B cell (primary cell): Measurements from ENCODE around the gene TYW1B. TPM values are rescaled to one million over a fixed set of nuclear protein-coding genes. Genes with fewer than 3 reads are reported as not detected.

Source experiments
- ATAC-seq: fragments of 200-7000 bp; cut with Tn5 transposase; one replicate; pipeline ENCODE4 v1.10.0; 2021; ENCODE audit warnings: low read depth, mild to moderate bottlenecking, moderate number of reproducible peaks, moderate library complexity
- CTCF ChIA-PET: fragments of 350-600 bp; sonication (Branson Sonifier 250); formaldehyde crosslinking; loops from one replicate; lab custom pipeline; 2021; ENCODE audit warnings: antibody characterized with exemption, inconsistent platforms; lab: Charles Lee
- POLR2A ChIA-PET: fragments of 350-600 bp; sonication (Branson Sonifier 250); formaldehyde crosslinking; loops from one replicate; lab custom pipeline; 2021; ENCODE audit warnings: antibody characterized with exemption; lab: Charles Lee
- DNase-seq: peaks from one replicate; pipeline ENCODE4 v3.0.0; 2013
- H2AFZ ChIP-seq: 2 replicates; pipeline ENCODE4 v1.6.1; 2012; ENCODE audit warnings: mild to moderate bottlenecking, low read depth, low read length; ENCODE audit not compliant: insufficient read depth, poor library complexity, severe bottlenecking
- H3K27ac ChIP-seq, 2 donors: 1 replicate in 1 of 2; 2 replicates in 1 of 2; pipeline ENCODE4 v1.5.1; 2012 to 2013; ENCODE audit warnings: low read length in 2 of 2, mild to moderate bottlenecking in 2 of 2, moderate library complexity in 1 of 2
- H3K27me3 ChIP-seq, 4 experiments: fragments of 200-600 bp in 1 of 4; sonication (generic) in 1 of 4; replicated peaks in 1 of 4; 1 replicate in 2 of 4; 2 replicates in 2 of 4; pipeline versions ENCODE4 v1.6.1 to v1.7.0; 2013 to 2016; ENCODE audit warnings: low read length in 3 of 4, mild to moderate bottlenecking in 2 of 4, mixed read lengths in 1 of 4, moderate library complexity in 1 of 4; ENCODE audit not compliant: insufficient read depth in 4 of 4, control insufficient read depth in 3 of 4; ENCODE audit errors: control extremely low read depth in 1 of 4
- H3K36me3 ChIP-seq, 2 experiments: replicated peaks in 1 of 2; 1 replicate in 1 of 2; 2 replicates in 1 of 2; pipeline versions ENCODE4 v1.6.1 to v1.7.1; 2013; ENCODE audit warnings: low read length in 1 of 2; ENCODE audit not compliant: insufficient read depth in 2 of 2, control insufficient read depth in 1 of 2; ENCODE audit errors: control extremely low read depth in 1 of 2, extremely low read depth in 1 of 2
- H3K4me1 ChIP-seq, 2 donors: fragments of 200-600 bp in 1 of 2; sonication (generic) in 1 of 2; 1 replicate in 1 of 2; 2 replicates in 1 of 2; pipeline versions ENCODE4 v1.5.1 to v1.6.1; 2013 to 2017; ENCODE audit warnings: low read length in 2 of 2; ENCODE audit not compliant: control insufficient read depth in 2 of 2, insufficient read depth in 2 of 2
- H3K4me2 ChIP-seq: replicated peaks from 2 replicates; pipeline ENCODE3; 2012; ENCODE audit warnings: mild to moderate bottlenecking, low read depth, low read length; ENCODE audit not compliant: poor library complexity, severe bottlenecking
- H3K4me3 ChIP-seq, 5 experiments: fragments of 200-600 bp in 1 of 5; sonication (generic) in 1 of 5; 1 replicate in 3 of 5; 2 replicates in 2 of 5; pipeline versions ENCODE4 v1.5.1 to v1.7.0; 2011 to 2016; ENCODE audit warnings: low read length in 4 of 5, mild to moderate bottlenecking in 4 of 5, low read depth in 2 of 5, control low read depth in 1 of 5, moderate library complexity in 1 of 5; ENCODE audit not compliant: insufficient read depth in 1 of 5; ENCODE audit errors: control extremely low read depth in 1 of 5, extremely low read depth in 1 of 5
- H3K79me2 ChIP-seq: fragments of 200-600 bp; sonication (generic); one replicate; pipeline ENCODE4 v1.6.0; 2016; ENCODE audit warnings: low read length; ENCODE audit not compliant: control insufficient read depth, insufficient read depth
- H3K9ac ChIP-seq: fragments of 200-600 bp; sonication (generic); 2 replicates; pipeline ENCODE4 v1.6.1; 2017; ENCODE audit warnings: mild to moderate bottlenecking, low read length, moderate library complexity
- H3K9me3 ChIP-seq, 3 donors: one replicate each; pipeline versions ENCODE4 v1.6.1 to v1.7.1; 2013; ENCODE audit warnings: low read length in 2 of 3; ENCODE audit not compliant: control insufficient read depth in 2 of 3, insufficient read depth in 1 of 3; ENCODE audit errors: control extremely low read depth in 1 of 3
- H4K20me1 ChIP-seq: 2 replicates; pipeline ENCODE4 v1.6.0; 2012; ENCODE audit warnings: mild to moderate bottlenecking, low read length; ENCODE audit not compliant: insufficient read depth, control insufficient read depth, poor library complexity, severe bottlenecking
- H3K27ac Mint-ChIP-seq: one replicate; pipeline ENCODE4 v1.8.0; 2021; ENCODE audit warnings: mixed read lengths
- H3K27me3 Mint-ChIP-seq: one replicate; pipeline ENCODE4 v1.8.0; 2021; ENCODE audit warnings: mixed read lengths
- H3K4me1 Mint-ChIP-seq: one replicate; pipeline ENCODE4 v1.8.0; 2021; ENCODE audit warnings: mixed read lengths
- H3K4me3 Mint-ChIP-seq: one replicate; pipeline ENCODE4 v1.8.0; 2021; ENCODE audit warnings: mixed read lengths
- H3K9me3 Mint-ChIP-seq: one replicate; pipeline ENCODE4 v1.8.0; 2022; ENCODE audit warnings: mixed read lengths; ENCODE audit not compliant: insufficient read depth
- CTCF ChIP-seq: fragments of 200-600 bp; IDR thresholded peaks from one replicate; pipeline ENCODE4 v1.8.0; 2022; ENCODE audit warnings: antibody characterized with exemption, mild to moderate bottlenecking
- EZH2 ChIP-seq: IDR thresholded peaks from 2 replicates; pipeline ENCODE4 v1.6.1; 2012; ENCODE audit warnings: borderline replicate concordance, low read depth, mild to moderate bottlenecking, moderate library complexity, low read length; ENCODE audit not compliant: insufficient read depth, poor library complexity, severe bottlenecking
- WGBS: methylation state at CpG from one replicate; pipeline ENCODE4 v1.1.5; 2013; ENCODE audit warnings: missing lambda C conversion rate; ENCODE audit not compliant: insufficient coverage; 5-methylcytosine and 5-hydroxymethylcytosine counted together
- intact Hi-C: fragments of 100-400 bp; cut with micrococcal nuclease; formaldehyde crosslinking; loops from one replicate; pipeline ENCODE4 v1.10.0; 2022
- polyA plus RNA-seq: library from polyadenylated mRNA; depleted of rRNA; stranded (reverse); fragments of >200 nt; gene quantifications from 2 replicates; pipeline ENCODE4 v1.2.3, GENCODE V29; 2012
- total RNA-seq, 2 donors: library from RNA; stranded (reverse); fragments of 120-200 nt in 1 of 2; gene quantifications; 1 replicate in 1 of 2; 2 replicates in 1 of 2; pipeline versions ENCODE4 v1.2.3 to v1.2.4, GENCODE V29; 2013 to 2022

Gene TYW1B
- total and polyA plus RNA-seq, 2 donors (not counting 1 experiment from before 2014, with no cell fraction given) = 4.4 to 9.4 TPM

GRCh38 chr7:72540923-72541322, 287.1 kb downstream of the TYW1B start:
- DNase-seq = no peak
- H3K4me1 ChIP-seq = no peaks in the 10 kb centered on the region
- no peaks in the 10 kb centered on the region for H3K9me3 ChIP-seq
- H3K4me1 Mint-ChIP-seq = no peaks in the 10 kb centered on the region
- no peak overlapping the region for H2AFZ ChIP-seq
- no peaks in the 10 kb centered on the region for H3K27me3 ChIP-seq
- WGBS = no CpG with 5 or more reads among the region's 2 CpGs
- intact Hi-C loops = no loop called here
- H3K9me3 Mint-ChIP-seq = no peaks in the 10 kb centered on the region
- H3K27ac ChIP-seq = no peak overlapping the region
- no peaks in the 10 kb centered on the region for H3K79me2 ChIP-seq
- ATAC-seq = no peak
- H3K4me3 Mint-ChIP-seq = no peak overlapping the region
- no peak for TF ChIP-seq EZH2
- TF ChIP-seq CTCF = no peak
- no peak overlapping the region for H3K9ac ChIP-seq
- H3K27ac Mint-ChIP-seq = no peak overlapping the region
- ChIA-PET CTCF (no interaction called here), POLR2A (no interaction called here)
- no peak overlapping the region for H3K4me2 ChIP-seq
- no peaks in the 10 kb centered on the region for H3K27me3 Mint-ChIP-seq
- H3K36me3 ChIP-seq = no peaks in the 10 kb centered on the region
- no peaks in the 10 kb centered on the region for H4K20me1 ChIP-seq
- H3K4me3 ChIP-seq = no peak overlapping the region

GRCh38 chr7:72540106-72540611, 287.8 kb downstream of the TYW1B start:
- 88% methylated on average over 5 of the region's 8 CpGs for WGBS
- TF ChIP-seq CTCF = no peak
- no peak for TF ChIP-seq EZH2
- no peaks in the 10 kb centered on the region for H3K79me2 ChIP-seq
- intact Hi-C loops = no loop called here
- no peaks in the 10 kb centered on the region for H3K27me3 ChIP-seq
- H3K4me1 ChIP-seq = no peaks in the 10 kb centered on the region
- no peak overlapping the region for H3K27ac Mint-ChIP-seq
- CTCF ChIA-PET = no interaction called here
- no peak overlapping the region for H3K4me2 ChIP-seq
- ATAC-seq = no peak
- no peaks in the 10 kb centered on the region for H3K9me3 ChIP-seq
- H2AFZ ChIP-seq = no peak overlapping the region
- H4K20me1 ChIP-seq = no peaks in the 10 kb centered on the region
- no peaks in the 10 kb centered on the region for H3K9me3 Mint-ChIP-seq
- POLR2A ChIA-PET = no interaction called here
- no peaks in the 10 kb centered on the region for H3K27me3 Mint-ChIP-seq
- H3K4me3 ChIP-seq = no peak overlapping the region
- DNase-seq = no peak
- no peak overlapping the region for H3K27ac ChIP-seq
- no peak overlapping the region for H3K4me3 Mint-ChIP-seq
- no peak overlapping the region for H3K9ac ChIP-seq
- no peaks in the 10 kb centered on the region for H3K36me3 ChIP-seq
- no peaks in the 10 kb centered on the region for H3K4me1 Mint-ChIP-seq
